H1 (cell line): ENCODE data around the gene GATAD2B. TPM values are rescaled to one million over a fixed set of nuclear protein-coding genes. Genes with fewer than 3 reads are reported as not detected.

Experiments
- CEBPB ChIP-seq: IDR thresholded peaks from 2 replicates; pipeline ENCODE4 v1.6.1; 2012; ENCODE audit warnings: low read depth, low read length
- CTCF ChIP-seq, 3 experiments: IDR thresholded peaks; 1 replicate in 2 of 3; 2 replicates in 1 of 3; pipeline versions ENCODE4 v1.5.1 to v1.6.1; 2011; ENCODE audit warnings: low read length in 3 of 3, mild to moderate bottlenecking in 3 of 3, inconsistent platforms in 2 of 3, low read depth in 1 of 3, moderate library complexity in 1 of 3; ENCODE audit not compliant: insufficient read depth in 1 of 3; ENCODE audit errors: control extremely low read depth in 1 of 3
- EGR1 ChIP-seq: IDR thresholded peaks from 2 replicates; pipeline ENCODE4 v1.6.1; 2011; ENCODE audit warnings: low read depth, low read length, borderline replicate concordance
- NANOG ChIP-seq: IDR thresholded peaks from 2 replicates; pipeline ENCODE4 v1.6.1; 2011; ENCODE audit warnings: low read length, low read depth, mild to moderate bottlenecking, inconsistent platforms; ENCODE audit not compliant: insufficient read depth, poor library complexity, severe bottlenecking
- TEAD4 ChIP-seq: IDR thresholded peaks from 2 replicates; pipeline ENCODE4 v1.6.1; 2012; ENCODE audit warnings: low read depth, low read length, inconsistent platforms, mixed read lengths
- polyA plus RNA-seq, 7 experiments: library from polyadenylated mRNA; depleted of rRNA in 3 of 7; stranded (reverse) in 5 of 7; unstranded in 2 of 7; fragments of >200 nt in 5 of 7; fragments of 200-250 nt in 2 of 7; gene quantifications; 1 replicate in 5 of 7; 2 replicates in 1 of 7; 4 replicates in 1 of 7; pipeline versions ENCODE4 v1.2.1 to v1.2.3, GENCODE V29; 2011 to 2013; ENCODE audit warnings: missing spikeins in 2 of 7, mixed read lengths in 2 of 7
- total RNA-seq: library from RNA; stranded (reverse); fragmentation: NEBNext Ultra II Directional; extraction: Animal tissue kit (Norgen Biotek cat#: 25700); gene quantifications from 2 replicates; pipeline ENCODE4 v1.2.1, GENCODE V29; 2021

The GATAD2B gene
- total and polyA plus RNA-seq, 2 of the 8 experiments (the other 6 are each of a cell fraction or from before 2014, with no cell fraction given): 8.4 to 39.1 TPM

GRCh38 chr1:153970346-153970745 lies 47.6 kb upstream of the GATAD2B start (continued):
- TF ChIP-seq NANOG (no peak), CEBPB (no peak), TEAD4 (no peak), CTCF (IDR thresholded peaks at IDR 0.05; ENCODE audit: control extremely low read depth in 1 of 3, insufficient read depth in 1 of 3, low read depth in 1 of 3, low read length in 3 of 3) (no peak), EGR1 (no peak)
